ENCODE data around the gene CALCOCO2.
"Not testable (repeated sequence)": the region's sequence is repeated elsewhere in the genome, so short reads cannot be mapped to it uniquely, and the experiment has no call there.

CALCOCO2 gene

DNA sequence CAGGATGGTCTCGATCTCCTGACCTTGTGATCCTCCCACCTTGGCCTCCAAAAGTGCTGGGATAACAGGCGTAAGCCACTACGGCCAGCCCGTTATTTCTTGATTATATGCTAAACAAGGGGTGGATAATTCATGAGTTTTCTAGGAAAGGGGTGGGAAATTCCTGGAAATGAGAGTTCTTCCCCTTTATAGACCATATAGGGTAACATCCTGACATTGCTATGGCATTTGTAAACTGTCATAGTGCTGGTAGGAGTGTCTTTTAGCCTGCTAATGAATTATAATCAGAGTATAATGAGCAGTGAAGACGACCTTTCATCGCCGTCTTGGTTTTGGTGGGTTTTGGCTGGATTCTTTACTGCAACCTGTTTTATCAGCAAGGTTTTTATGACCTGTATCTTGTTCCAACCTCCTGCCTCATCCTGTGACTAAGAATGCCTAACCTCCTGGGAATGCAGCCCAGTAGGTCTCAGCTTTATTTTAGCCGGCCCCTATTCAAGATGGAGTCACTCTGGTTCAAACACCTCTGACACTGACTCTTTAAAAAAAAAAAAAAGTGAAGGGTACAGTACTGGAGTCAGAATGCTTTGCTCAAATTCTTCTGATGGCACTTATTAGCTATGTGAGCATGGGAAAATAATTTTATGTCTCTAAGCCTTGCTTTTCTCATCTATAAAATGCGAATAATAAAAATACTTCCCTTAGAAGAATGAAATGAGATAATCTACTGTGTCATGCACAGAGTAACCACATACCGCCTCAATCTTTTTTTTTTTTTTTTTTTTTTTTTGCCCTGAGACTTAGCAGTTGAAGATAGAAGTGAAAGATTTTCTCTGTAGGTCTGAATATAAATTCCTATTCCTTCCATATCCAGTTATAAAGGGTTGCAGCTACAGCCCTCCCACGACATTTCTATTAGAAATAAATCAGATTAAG lies 5.1 kb upstream of the CALCOCO2 start:
- DNase-seq (ENCODE audit: low read depth), result no peak
- TF ChIP-seq, protein P1, sequence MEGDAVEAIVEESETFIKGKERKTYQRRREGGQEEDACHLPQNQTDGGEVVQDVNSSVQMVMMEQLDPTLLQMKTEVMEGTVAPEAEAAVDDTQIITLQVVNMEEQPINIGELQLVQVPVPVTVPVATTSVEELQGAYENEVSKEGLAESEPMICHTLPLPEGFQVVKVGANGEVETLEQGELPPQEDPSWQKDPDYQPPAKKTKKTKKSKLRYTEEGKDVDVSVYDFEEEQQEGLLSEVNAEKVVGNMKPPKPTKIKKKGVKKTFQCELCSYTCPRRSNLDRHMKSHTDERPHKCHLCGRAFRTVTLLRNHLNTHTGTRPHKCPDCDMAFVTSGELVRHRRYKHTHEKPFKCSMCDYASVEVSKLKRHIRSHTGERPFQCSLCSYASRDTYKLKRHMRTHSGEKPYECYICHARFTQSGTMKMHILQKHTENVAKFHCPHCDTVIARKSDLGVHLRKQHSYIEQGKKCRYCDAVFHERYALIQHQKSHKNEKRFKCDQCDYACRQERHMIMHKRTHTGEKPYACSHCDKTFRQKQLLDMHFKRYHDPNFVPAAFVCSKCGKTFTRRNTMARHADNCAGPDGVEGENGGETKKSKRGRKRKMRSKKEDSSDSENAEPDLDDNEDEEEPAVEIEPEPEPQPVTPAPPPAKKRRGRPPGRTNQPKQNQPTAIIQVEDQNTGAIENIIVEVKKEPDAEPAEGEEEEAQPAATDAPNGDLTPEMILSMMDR (conservative IDR thresholded peaks at IDR 0.05; ENCODE audit: control insufficient read depth, insufficient read depth, low read depth, low read length), result no peak
- H3K4me3 ChIP-seq (ENCODE audit: control insufficient read depth, low read depth, low read length), result no peak overlapping the region

- H3K4me3 ChIP-seq (ENCODE audit: control insufficient read depth, low read depth, low read length), result peak overlapping the region; percentile 93
- TF ChIP-seq, protein P1 (conservative IDR thresholded peaks at IDR 0.05; ENCODE audit: control insufficient read depth, insufficient read depth, low read depth, low read length), result no peak
- no peak for DNase-seq (ENCODE audit: low read depth)
Measured at GRCh38 chr17:48831549-48831883, 681 bp downstream of the CALCOCO2 start.

DNA sequence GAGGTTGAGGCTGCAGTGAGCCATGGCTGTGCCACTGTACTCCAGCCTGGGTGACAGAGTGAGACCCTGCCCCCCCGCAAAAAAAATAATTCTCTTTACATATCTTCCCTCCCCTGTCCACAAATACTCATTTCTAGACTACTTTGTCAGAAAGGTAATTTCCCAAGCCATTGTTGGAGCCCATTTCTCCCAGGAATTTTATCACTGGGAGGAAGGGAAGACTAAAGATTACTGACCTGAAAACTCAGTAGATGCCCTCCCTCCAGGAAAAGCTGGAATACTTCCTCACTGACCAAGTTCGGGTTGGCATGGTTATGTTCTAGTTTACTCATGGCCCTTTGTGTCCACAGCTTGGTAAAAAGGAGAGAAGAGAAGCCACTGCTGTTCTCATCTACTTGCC lies 4.1 kb downstream of the CALCOCO2 start:
- no peak for DNase-seq (ENCODE audit: low read depth)
- TF ChIP-seq, protein P1 (conservative IDR thresholded peaks at IDR 0.05; ENCODE audit: control insufficient read depth, insufficient read depth, low read depth, low read length), result no peak
- no peak overlapping the region for H3K4me3 ChIP-seq (ENCODE audit: control insufficient read depth, low read depth, low read length)

GRCh38 chr17:48835971-48836370 lies 5.1 kb downstream of the CALCOCO2 start:
- no peak overlapping the region for H3K4me3 ChIP-seq (ENCODE audit: control insufficient read depth, low read depth, low read length)
- TF ChIP-seq, protein P1 (conservative IDR thresholded peaks at IDR 0.05; ENCODE audit: control insufficient read depth, insufficient read depth, low read depth, low read length), result no peak
- DNase-seq (ENCODE audit: low read depth), result no peak

DNA sequence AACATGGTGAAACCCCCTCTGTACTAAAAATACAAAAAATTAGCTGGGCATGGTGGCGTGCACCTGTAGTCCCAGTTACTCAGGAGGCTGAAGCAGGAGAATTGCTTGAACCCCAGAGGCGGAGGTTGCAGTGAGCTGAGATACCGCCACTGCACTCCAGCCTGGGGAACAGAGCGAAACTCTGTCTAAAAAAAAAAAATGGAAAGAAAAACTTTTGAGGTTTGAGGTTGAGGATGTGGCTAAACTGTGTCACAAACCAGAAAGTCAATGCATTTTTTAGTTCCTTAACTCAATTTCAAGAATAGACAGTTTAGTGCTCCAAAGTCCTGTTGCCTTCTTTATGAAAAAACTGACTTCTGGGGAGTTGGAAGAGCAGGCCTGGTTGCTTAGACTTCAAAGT lies 6.6 kb downstream of the CALCOCO2 start:
- H3K4me3 ChIP-seq (ENCODE audit: control insufficient read depth, low read depth, low read length); DNase-seq (ENCODE audit: low read depth): not testable (repeated sequence)

DNA sequence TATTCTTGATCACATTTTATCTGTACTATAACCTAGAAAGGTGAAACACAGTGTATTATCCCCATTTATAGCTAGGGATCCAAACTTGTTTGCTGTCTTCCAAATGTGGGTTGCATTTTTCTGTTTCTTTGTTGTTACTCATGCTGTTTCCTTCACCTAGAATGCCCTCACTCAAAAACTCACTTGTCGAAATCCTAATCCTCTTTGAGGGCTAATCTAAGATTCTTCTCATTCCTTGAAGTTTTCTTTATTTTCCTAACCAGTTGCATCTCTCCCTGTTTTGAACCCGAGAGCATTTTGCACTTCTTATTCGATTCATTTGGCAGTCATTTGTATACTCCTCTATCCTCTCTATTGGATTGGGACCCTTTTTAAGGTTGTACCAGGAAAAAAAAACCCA lies 9.6 kb downstream of the CALCOCO2 start:
- TF ChIP-seq, protein P1 (conservative IDR thresholded peaks at IDR 0.05; ENCODE audit: control insufficient read depth, insufficient read depth, low read depth, low read length), result no peak
- DNase-seq (ENCODE audit: low read depth), result no peak
- no peak overlapping the region for H3K4me3 ChIP-seq (ENCODE audit: control insufficient read depth, low read depth, low read length)

DNA sequence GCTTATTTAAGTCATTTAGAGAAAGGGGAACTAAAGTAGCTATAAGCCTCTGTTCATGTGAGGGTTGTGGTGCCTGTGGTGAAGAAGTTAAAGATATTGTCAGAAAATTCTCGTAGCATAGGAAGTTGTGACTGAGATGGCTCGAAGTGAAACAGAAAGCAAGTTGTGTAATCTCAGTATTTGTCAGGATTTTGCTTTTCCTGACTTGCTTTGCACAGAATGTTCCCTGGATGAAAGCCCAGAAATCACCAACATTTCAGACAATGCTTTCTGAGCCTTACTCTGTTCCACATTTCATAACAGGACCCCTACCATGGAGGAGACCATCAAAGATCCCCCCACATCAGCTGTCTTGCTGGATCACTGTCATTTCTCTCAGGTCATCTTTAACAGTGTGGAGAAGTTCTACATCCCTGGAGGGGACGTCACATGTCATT lies 10.6 kb downstream of the CALCOCO2 start:
- DNase-seq (ENCODE audit: low read depth), result peak; percentile 85
- peak overlapping the region; percentile 44 for H3K4me3 ChIP-seq (ENCODE audit: control insufficient read depth, low read depth, low read length)
- TF ChIP-seq, protein P1 (conservative IDR thresholded peaks at IDR 0.05; ENCODE audit: control insufficient read depth, insufficient read depth, low read depth, low read length), result no peak

All from fibroblast of mammary gland (primary cell).